ENCODE results near the gene NPTX1.

DNA sequence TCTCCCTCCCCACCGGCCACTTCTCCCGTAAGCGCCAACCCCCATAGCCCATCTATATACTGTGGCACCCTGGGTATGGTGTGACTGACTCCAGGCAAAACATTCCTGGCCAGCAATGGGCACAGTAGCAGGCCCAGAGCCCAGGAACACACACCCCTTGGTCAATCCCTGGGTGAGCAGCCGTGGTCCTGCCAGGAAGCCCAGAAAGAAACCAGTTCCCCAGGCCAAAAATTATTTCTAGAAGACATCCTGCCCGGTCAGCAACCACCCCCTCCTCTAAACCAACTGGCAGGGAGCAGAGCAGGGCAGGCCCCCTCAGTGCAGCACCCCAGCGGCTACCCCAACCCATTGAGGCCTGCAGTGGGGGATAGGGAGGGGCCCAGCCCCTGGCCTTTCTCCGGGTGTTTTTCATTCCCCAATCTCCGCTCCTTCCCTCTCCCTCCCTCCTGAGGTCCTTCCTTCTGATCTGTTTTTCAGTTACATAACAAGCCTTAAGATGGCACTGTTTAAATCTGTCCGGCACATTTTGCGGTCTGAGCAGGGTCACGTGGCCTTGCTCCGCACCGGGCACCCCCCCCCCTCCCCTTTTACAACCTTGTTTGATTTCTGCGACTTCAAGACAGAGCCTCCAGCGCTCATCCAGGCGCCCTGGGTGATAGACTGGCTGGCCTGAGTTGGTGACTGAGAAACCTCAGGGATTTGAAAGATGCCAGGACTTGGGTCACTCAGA lies 2.0 kb downstream of the NPTX1 start:
- TF ChIP-seq, protein P1, sequence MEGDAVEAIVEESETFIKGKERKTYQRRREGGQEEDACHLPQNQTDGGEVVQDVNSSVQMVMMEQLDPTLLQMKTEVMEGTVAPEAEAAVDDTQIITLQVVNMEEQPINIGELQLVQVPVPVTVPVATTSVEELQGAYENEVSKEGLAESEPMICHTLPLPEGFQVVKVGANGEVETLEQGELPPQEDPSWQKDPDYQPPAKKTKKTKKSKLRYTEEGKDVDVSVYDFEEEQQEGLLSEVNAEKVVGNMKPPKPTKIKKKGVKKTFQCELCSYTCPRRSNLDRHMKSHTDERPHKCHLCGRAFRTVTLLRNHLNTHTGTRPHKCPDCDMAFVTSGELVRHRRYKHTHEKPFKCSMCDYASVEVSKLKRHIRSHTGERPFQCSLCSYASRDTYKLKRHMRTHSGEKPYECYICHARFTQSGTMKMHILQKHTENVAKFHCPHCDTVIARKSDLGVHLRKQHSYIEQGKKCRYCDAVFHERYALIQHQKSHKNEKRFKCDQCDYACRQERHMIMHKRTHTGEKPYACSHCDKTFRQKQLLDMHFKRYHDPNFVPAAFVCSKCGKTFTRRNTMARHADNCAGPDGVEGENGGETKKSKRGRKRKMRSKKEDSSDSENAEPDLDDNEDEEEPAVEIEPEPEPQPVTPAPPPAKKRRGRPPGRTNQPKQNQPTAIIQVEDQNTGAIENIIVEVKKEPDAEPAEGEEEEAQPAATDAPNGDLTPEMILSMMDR (IDR thresholded peaks at IDR 0.05) = peak in 1 of 4 experiments; percentile 22
- TF ChIP-seq POLR2AphosphoS5 (IDR thresholded peaks at IDR 0.05) = no peak

Measured in gastroesophageal sphincter (tissue), 3 donors.